Measurements from ENCODE around the gene DNAJC16. TPM values are rescaled to one million over a fixed set of nuclear protein-coding genes. Genes with fewer than 3 reads are reported as not detected.
"Not testable (repeated sequence)": the region's sequence is repeated elsewhere in the genome, so short reads cannot be mapped to it uniquely, and the experiment has no call there.

DNAJC16 gene
- total RNA-seq, 1 experiment from 2014 or later: 9.2 TPM

DNA sequence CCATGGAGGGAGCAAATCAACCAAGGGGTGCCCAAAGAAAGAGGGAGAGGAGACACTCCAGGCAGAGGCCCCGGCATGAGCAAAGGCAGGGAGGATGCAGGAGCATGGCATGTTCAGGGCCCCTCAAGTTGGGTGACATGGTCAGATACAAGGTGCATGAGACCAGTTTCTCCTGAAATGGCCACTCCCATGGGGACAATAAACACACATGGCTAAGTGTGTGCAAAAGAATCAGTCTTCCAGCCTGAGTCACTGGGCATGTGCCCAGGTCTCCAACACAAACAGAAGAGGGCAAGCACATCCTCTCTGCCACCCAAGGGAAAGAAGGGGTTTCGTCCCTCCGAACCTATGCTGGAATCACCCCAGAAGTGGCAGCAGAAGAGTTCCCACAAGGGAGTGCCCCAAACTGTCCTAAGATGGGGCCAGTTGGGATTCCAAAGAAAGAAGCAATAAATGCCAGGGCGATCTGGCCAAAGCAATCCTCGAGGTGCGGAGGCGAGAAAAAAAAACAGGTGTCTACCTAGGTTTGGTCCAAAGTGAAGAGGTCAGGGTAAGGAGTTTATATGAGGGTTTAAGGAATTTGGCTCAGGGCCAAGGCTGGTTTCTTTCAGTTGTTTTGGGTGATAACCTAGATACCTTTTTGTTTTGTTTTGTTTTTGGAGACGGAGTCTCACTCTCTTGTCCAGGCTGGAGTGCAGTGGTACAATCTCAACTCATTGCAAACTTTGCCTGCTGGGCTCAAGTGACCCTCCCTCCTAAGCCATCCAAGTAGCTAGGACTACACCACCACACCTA is 15.8 kb upstream of the DNAJC16 start:
- no peaks in the 10 kb centered on the region for H3K36me3 ChIP-seq (ENCODE audit: low read depth, low read length)
- H3K9me3 ChIP-seq (ENCODE audit: low read length): no peaks in the 10 kb centered on the region
- ATAC-seq (peak; percentile 69), DNase-seq (peak; percentile 46)
- no peaks in the 10 kb centered on the region for H3K9me2 ChIP-seq (replicated peaks; ENCODE audit: low read length)
- ChIA-PET POLR2A (ENCODE audit: unreplicated experiment) (no interaction called here), CTCF (interaction anchor here (0.6 kb wide), 1 partner anchor 85 kb away, joined by 3 read pairs; no protein-coding TSS in a partner anchor)
- H2AFZ ChIP-seq (ENCODE audit: low read length): no peak overlapping the region
- H3K9ac ChIP-seq (ENCODE audit: low read length): no peak overlapping the region
- H3K79me2 ChIP-seq (ENCODE audit: low read length): no peaks in the 10 kb centered on the region
- H3K4me1 ChIP-seq (ENCODE audit: insufficient read depth, low read length): peaks cover 16% of the 10 kb centered on the region
- no peaks in the 10 kb centered on the region for H3F3A ChIP-seq (ENCODE audit: low read length, unreplicated experiment)
- no peaks in the 10 kb centered on the region for H3K27me3 ChIP-seq (ENCODE audit: low read length)
- no peak overlapping the region for H3K27ac ChIP-seq (ENCODE audit: low read length)
- H4K20me1 ChIP-seq (ENCODE audit: low read length): no peaks in the 10 kb centered on the region
- H3K4me3 ChIP-seq (ENCODE audit: low read length): no peak overlapping the region
- intact Hi-C loops (cut with micrococcal nuclease): no loop called here
- no TSS peak for BruUV-seq (replicated peaks)
- no peak overlapping the region for H3K4me2 ChIP-seq (ENCODE audit: low read length)
- TF ChIP-seq CTCF (conservative IDR thresholded peaks at IDR 0.05; ENCODE audit: low read depth, low read length): no peak
- no peak for TF ChIP-seq EZH2 (IDR thresholded peaks at IDR 0.05; ENCODE audit: low read length, unreplicated experiment)
- TF ChIP-seq EZH2phosphoT487 (IDR thresholded peaks at IDR 0.05; ENCODE audit: borderline replicate concordance, low read length): no peak

- CTCF ChIA-PET: no interaction called here
- H3K79me2 ChIP-seq (ENCODE audit: low read length): no peaks in the 10 kb centered on the region
- no peak overlapping the region for H3K9ac ChIP-seq (ENCODE audit: low read length)
- H3K4me1 ChIP-seq (ENCODE audit: insufficient read depth, low read length): peaks cover 16% of the 10 kb centered on the region
- H3K9me3 ChIP-seq (ENCODE audit: low read length): no peaks in the 10 kb centered on the region
- no TSS peak for BruUV-seq (replicated peaks)
- H3K27ac ChIP-seq (ENCODE audit: low read length): no peak overlapping the region
- TF ChIP-seq EZH2phosphoT487 (IDR thresholded peaks at IDR 0.05; ENCODE audit: borderline replicate concordance, low read length) (no peak), EZH2 (IDR thresholded peaks at IDR 0.05; ENCODE audit: low read length, unreplicated experiment) (no peak), CTCF (conservative IDR thresholded peaks at IDR 0.05; ENCODE audit: low read depth, low read length) (no peak)
- no peak overlapping the region for H2AFZ ChIP-seq (ENCODE audit: low read length)
- H3K36me3 ChIP-seq (ENCODE audit: low read depth, low read length): no peaks in the 10 kb centered on the region
- DNase-seq (no peak), ATAC-seq (no peak)
- intact Hi-C loops (cut with micrococcal nuclease): no loop called here
- H3K4me2 ChIP-seq (ENCODE audit: low read length): no peak overlapping the region
- H3K4me3 ChIP-seq (ENCODE audit: low read length): no peak overlapping the region
- H3K27me3 ChIP-seq (ENCODE audit: low read length): no peaks in the 10 kb centered on the region
- POLR2A ChIA-PET (ENCODE audit: unreplicated experiment): interaction anchor here (0.6 kb wide), 1 partner anchor 52 kb away, joined by 3 read pairs; no protein-coding TSS in a partner anchor
- no peaks in the 10 kb centered on the region for H3K9me2 ChIP-seq (replicated peaks; ENCODE audit: low read length)
- no peaks in the 10 kb centered on the region for H3F3A ChIP-seq (ENCODE audit: low read length, unreplicated experiment)
- no peaks in the 10 kb centered on the region for H4K20me1 ChIP-seq (ENCODE audit: low read length)
Observed at GRCh38 chr1:15513192-15513591, 13.5 kb upstream of the DNAJC16 start.

DNA sequence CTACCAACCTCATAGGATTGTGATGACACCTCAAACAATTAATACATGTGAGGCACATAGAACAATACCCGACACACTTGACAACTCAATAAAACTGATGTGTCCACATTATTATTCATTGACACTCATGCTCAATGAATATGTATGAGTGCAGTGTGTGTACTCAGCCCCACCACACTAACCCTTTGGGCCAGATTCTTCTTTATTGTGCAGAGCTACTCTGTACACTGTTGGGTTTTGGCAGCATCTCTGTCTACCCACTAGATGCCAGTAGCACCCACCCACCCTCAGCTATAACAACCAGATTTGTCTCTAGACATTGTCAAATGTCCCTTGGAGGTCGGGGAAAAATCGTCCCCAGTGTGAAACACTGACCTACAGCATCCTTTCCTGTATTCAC is 12.7 kb upstream of the DNAJC16 start:
- Histone ChIP-seq H2AFZ (ENCODE audit: low read length) (no peak overlapping the region), H3K36me3 (ENCODE audit: low read depth, low read length) (no peaks in the 10 kb centered on the region), H3K9me2 (replicated peaks; ENCODE audit: low read length) (no peaks in the 10 kb centered on the region), H3K27me3 (ENCODE audit: low read length) (no peaks in the 10 kb centered on the region), H3K9me3 (ENCODE audit: low read length) (no peaks in the 10 kb centered on the region), H3K4me1 (ENCODE audit: insufficient read depth, low read length) (peaks cover 16% of the 10 kb centered on the region), H3K9ac (ENCODE audit: low read length) (no peak overlapping the region), H3K4me3 (ENCODE audit: low read length) (no peak overlapping the region), H3K79me2 (ENCODE audit: low read length) (no peaks in the 10 kb centered on the region), H3F3A (ENCODE audit: low read length, unreplicated experiment) (no peaks in the 10 kb centered on the region), H3K27ac (ENCODE audit: low read length) (no peak overlapping the region), H3K4me2 (ENCODE audit: low read length) (no peak overlapping the region), H4K20me1 (ENCODE audit: low read length) (no peaks in the 10 kb centered on the region)
- ChIA-PET CTCF (no interaction called here), POLR2A (ENCODE audit: unreplicated experiment) (interaction anchor here (0.6 kb wide), 1 partner anchor 292 kb away, joined by 4 read pairs; no protein-coding TSS in a partner anchor)
- intact Hi-C loops (cut with micrococcal nuclease): no loop called here
- no TSS peak for BruUV-seq (replicated peaks)
- no peak for TF ChIP-seq CTCF (conservative IDR thresholded peaks at IDR 0.05; ENCODE audit: low read depth, low read length)
- TF ChIP-seq EZH2 (IDR thresholded peaks at IDR 0.05; ENCODE audit: low read length, unreplicated experiment): no peak
- TF ChIP-seq EZH2phosphoT487 (IDR thresholded peaks at IDR 0.05; ENCODE audit: borderline replicate concordance, low read length): no peak
- no peak for ATAC-seq
- DNase-seq: no peak

- not testable (repeated sequence) for H3K79me2 ChIP-seq (ENCODE audit: low read length); H3K9me2 ChIP-seq (replicated peaks; ENCODE audit: low read length)
Observed at GRCh38 chr1:15514557-15514956, 12.1 kb upstream of the DNAJC16 start.

More at GRCh38 chr1:15514557-15514956, 12.1 kb upstream of the DNAJC16 start:
- H3K36me3 ChIP-seq (ENCODE audit: low read depth, low read length); H3K27me3 ChIP-seq (ENCODE audit: low read length); intact Hi-C loops (cut with micrococcal nuclease); H2AFZ ChIP-seq (ENCODE audit: low read length); H3K4me3 ChIP-seq (ENCODE audit: low read length); H4K20me1 ChIP-seq (ENCODE audit: low read length); H3F3A ChIP-seq (ENCODE audit: low read length, unreplicated experiment); H3K27ac ChIP-seq (ENCODE audit: low read length); H3K9me3 ChIP-seq (ENCODE audit: low read length); POLR2A ChIA-PET (ENCODE audit: unreplicated experiment); DNase-seq; BruUV-seq (replicated peaks); H3K4me2 ChIP-seq (ENCODE audit: low read length); H3K9ac ChIP-seq (ENCODE audit: low read length); ATAC-seq: not testable (repeated sequence)
- CTCF ChIA-PET: interaction anchor here (0.9 kb wide), 1 partner anchor 12 kb away, joined by 3 read pairs; the partner anchor contains the start of gene DNAJC16
- H3K4me1 ChIP-seq (ENCODE audit: insufficient read depth, low read length): peaks cover 16% of the 10 kb centered on the region

Measured in PC-3 (cell line).